HCEC 1CT (cell line): ENCODE measurements around the gene NTM.
"Not testable (repeated sequence)": the region's sequence is repeated elsewhere in the genome, so short reads cannot be mapped to it uniquely, and the experiment has no call there.

Experiments
- DNase-seq: peaks from one replicate; pipeline ENCODE4 v3.0.0-alpha.2; 2017

The NTM gene

GRCh38 chr11:131424257-131424876, 54.0 kb downstream of the NTM start:
- not testable (repeated sequence) for DNase-seq

GRCh38 chr11:131425285-131425684, 54.9 kb downstream of the NTM start:
- no peak for DNase-seq

GRCh38 chr11:131428853-131429252, 58.4 kb downstream of the NTM start:
- DNase-seq, result no peak

GRCh38 chr11:131430473-131431208, 60.2 kb downstream of the NTM start:
- no peak for DNase-seq

DNA sequence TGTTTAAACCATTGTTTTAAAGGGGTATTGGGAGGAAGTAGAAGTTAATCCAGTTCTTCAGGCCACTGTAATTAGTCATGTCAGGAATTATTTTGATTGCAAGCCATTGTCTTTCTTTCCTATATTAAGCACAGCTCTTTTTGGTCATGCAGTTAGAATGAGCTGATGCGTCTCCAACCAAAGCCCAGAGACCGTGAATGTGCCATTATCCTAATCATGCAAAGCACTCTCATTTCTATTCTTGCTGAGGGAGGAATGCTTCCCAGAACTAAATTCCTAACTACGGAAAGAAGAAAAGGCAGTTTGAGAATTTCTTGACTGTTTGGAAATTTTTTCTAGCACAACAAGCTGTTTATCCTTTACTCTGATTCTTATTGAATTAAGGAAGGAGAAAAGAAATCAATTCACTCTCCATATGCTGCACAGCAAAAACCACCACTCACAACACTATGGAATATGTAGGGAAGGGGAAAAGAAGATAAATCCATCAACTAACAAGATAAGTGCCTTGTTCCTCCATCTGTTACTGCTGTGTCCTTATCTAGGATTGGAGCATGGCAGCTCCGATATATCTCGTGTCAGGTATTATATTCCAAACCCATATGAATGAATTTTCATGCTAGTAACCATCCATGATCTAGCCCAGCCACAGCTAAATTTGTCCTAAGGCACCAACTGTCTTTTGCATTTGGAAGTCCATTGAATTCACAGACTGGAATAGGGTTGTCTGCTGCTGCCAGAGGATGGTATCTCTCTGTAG, 70.8 kb downstream of the NTM start:
- DNase-seq, result no peak

- DNase-seq, result no peak
Observed at GRCh38 chr11:131446590-131447275, 76.3 kb downstream of the NTM start.

DNA sequence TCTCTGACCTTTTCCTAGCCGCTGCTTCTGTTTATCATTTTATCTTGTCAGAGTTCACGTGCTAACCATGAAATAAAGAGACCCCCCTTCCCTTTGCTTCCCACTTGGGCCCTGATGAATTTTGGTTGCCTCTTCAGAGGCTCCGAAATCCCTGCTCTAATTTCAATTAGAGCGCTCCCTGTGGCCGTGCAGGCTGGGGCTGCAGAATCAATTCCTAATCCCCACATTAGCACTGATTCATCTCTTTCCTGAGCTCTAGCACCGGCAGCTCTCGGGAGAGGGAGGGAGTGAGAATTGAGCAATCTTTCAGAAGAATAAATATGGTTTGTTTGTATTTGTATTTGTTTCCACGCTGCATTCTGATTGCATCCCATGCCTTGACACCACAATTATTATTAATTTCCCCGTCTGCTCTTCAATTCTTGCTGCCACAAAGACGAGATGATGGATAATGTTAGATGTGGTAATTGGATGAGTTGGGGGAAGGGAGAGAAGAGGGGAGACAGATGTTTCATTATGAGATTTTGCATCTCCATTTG, 76.9 kb downstream of the NTM start:
- DNase-seq, result no peak

DNA sequence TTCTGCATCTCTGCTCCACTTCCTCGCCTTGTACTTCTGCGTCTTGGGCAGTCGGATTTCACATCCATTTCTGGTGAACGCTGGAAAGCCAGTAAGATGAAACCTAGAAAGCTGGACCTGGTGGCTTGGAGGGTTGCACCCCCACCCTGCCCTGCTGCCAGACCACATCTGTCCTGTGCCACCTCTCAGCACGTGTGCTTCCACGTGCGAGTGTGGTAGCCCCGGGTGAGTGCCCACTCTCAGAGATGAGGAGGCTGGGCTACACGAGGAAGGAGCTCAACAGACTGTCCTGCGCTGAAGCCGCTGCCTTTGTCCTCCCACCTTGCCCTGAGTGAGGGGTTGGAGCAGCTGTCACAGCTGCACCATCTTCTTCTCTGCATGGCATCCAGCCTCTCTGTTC, 77.5 kb downstream of the NTM start:
- DNase-seq, result no peak

GRCh38 chr11:131449036-131450019, 78.9 kb downstream of the NTM start:
- DNase-seq, result no peak

- no peak for DNase-seq
Observed at GRCh38 chr11:131454490-131454889, 84.1 kb downstream of the NTM start.

- DNase-seq, result no peak
Observed at GRCh38 chr11:131454989-131455388, 84.6 kb downstream of the NTM start.

GRCh38 chr11:131455843-131456704, 85.7 kb downstream of the NTM start:
- no peak for DNase-seq

DNA sequence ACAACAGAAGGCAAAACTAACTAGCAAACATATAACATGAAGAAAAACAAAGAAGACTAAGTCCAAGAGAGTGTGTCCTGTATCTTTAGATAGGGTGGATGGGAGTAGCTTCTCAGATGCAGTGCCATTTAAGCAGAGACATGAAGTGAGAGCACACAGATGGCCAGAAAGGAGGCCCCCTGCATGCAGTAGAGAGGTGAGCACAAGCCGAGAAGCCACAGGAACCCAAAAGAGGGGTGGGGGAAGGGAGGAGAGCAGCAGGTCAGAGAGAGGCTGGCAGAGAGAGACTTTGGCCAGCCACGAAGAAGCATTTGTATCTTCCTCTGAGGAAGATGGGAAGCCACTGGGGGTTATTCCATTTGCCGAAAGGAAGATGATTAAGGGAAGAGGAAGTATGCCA, 86.7 kb downstream of the NTM start:
- no peak for DNase-seq

GRCh38 chr11:131458421-131458820, 88.0 kb downstream of the NTM start:
- no peak for DNase-seq

DNA sequence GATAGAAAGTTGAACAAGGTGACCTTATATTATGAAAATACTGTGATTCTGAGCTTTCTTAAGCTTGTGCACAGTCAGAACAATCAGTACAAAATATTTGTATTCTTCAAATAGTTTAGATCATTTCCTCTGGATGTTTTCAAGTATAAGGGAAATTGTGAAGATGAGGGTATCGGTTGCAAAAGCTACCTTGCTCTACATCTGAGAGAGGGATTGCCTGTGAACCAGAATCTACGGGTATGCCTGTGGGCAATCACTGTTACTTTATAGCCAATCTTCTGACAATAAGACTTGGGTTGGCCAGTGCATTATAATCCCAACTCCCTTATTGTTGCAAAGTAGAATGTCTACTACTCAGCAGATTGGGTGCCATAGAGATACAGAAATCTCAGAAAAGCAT, 90.5 kb downstream of the NTM start:
- DNase-seq, result no peak

GRCh38 chr11:131462622-131463021, 92.2 kb downstream of the NTM start:
- no peak for DNase-seq

DNA sequence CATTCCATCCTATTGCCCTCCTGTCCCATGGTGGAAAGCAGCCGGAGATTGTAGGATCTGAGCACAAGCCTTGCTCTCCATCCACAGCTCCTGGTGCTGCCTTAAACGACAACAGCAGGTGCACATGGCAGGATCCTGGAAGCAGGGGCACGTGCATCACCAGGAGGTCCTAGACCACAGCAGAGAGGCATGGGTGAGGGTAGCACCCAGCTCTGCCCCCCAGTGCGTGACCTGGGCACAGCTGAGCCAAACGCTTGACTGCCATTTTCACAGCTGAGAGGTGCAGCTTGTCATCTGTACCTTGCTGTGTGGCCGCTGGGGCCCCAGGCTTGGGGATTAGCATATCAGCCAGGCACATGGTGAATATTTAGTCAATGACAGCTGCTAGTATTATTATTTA, 92.7 kb downstream of the NTM start:
- no peak for DNase-seq

GRCh38 chr11:131463649-131464425, 93.4 kb downstream of the NTM start:
- DNase-seq, result no peak

- no peak for DNase-seq
Observed at GRCh38 chr11:131464461-131464860, 94.0 kb downstream of the NTM start.

GRCh38 chr11:131465039-131465438, 94.6 kb downstream of the NTM start:
- DNase-seq, result no peak
